HUES48 (cell line): Measurements from ENCODE around the gene TTLL5.

Source experiments
- H3K27ac ChIP-seq: one replicate; pipeline ENCODE4 v1.7.0; 2013; ENCODE audit warnings: low read depth, low read length, inconsistent platforms
- H3K27me3 ChIP-seq: 2 replicates; pipeline ENCODE4 v1.6.1; 2013; ENCODE audit warnings: mild to moderate bottlenecking, low read length; ENCODE audit not compliant: control insufficient read depth, insufficient read depth
- H3K36me3 ChIP-seq: 2 replicates; pipeline ENCODE4 v1.6.1; 2013; ENCODE audit warnings: low read length; ENCODE audit not compliant: control insufficient read depth, insufficient read depth
- H3K4me1 ChIP-seq: 2 replicates; pipeline ENCODE4 v1.6.1; 2013; ENCODE audit warnings: mild to moderate bottlenecking, low read length; ENCODE audit not compliant: control insufficient read depth, insufficient read depth
- H3K4me3 ChIP-seq: 2 replicates; pipeline ENCODE4 v1.5.1; 2013; ENCODE audit warnings: mild to moderate bottlenecking, low read depth, low read length
- H3K9ac ChIP-seq: 2 replicates; pipeline ENCODE4 v1.6.1; 2013; ENCODE audit warnings: mild to moderate bottlenecking, low read depth, low read length, moderate library complexity
- H3K9me3 ChIP-seq: 2 replicates; pipeline ENCODE4 v1.6.1; 2013; ENCODE audit warnings: low read length; ENCODE audit not compliant: control insufficient read depth, insufficient read depth

TTLL5 gene

DNA sequence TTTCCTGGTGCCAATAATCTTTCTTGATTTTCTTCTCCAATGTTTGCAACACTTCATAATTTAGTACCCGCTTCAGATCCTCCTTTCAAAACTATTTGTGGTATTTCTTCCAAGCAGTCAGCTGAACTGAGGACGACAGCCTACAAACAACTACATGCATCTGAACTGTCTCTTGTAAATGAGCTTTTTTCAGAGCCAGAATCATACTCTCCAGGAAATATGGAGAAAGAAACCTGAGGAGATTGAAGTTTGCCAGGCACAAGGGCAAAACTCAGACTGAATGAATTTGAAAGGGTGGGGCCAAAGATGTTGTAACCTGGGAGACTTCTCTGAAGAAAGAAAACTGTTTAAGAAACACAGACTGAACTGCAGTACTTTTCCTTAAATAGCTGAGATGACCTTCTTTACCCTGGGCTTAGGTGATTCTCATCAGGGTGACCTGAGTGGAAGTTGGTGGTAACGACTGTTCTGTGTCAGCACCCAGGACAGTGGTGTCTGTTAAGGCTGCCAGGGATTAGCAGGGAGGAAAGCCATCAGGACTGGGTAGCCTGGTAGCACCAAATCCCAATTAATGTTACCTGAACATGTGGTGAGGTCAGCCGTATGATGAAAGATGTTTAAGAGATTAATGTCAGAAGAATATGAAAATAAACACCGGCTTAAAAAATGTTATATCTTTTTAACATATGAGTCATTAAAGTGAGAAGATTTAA is 225.7 kb downstream of the TTLL5 start:
- Histone ChIP-seq H3K27ac (no peak overlapping the region), H3K4me1 (peaks cover 17% of the 10 kb centered on the region), H3K9me3 (no peaks in the 10 kb centered on the region), H3K4me3 (no peak overlapping the region), H3K36me3 (peaks cover 5% of the 10 kb centered on the region), H3K9ac (no peak overlapping the region), H3K27me3 (no peaks in the 10 kb centered on the region)

DNA sequence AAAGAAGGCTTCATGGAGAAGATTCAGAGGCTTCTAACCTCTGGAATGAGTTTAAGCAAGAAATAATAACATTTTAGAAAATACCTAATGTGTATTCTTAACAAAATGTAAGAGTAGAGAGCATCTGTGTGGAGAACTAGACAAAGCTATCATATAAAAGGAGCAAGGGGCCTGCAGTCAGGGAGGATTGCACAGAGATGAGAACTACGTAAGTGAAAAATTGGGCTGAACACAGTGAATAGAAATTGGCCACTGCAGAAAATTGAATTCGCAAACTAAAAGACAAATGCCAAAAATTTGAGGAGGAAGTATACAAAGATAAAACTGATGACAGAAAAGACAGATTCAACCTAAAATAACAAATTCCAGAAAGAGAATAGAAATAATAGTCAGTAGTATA is 227.9 kb downstream of the TTLL5 start:
- Histone ChIP-seq H3K27me3 (no peaks in the 10 kb centered on the region), H3K4me1 (no peaks in the 10 kb centered on the region), H3K27ac (no peak overlapping the region), H3K9ac (no peak overlapping the region), H3K4me3 (no peak overlapping the region), H3K9me3 (no peaks in the 10 kb centered on the region), H3K36me3 (no peaks in the 10 kb centered on the region; the same call in 1 of the 2 replicates)

DNA sequence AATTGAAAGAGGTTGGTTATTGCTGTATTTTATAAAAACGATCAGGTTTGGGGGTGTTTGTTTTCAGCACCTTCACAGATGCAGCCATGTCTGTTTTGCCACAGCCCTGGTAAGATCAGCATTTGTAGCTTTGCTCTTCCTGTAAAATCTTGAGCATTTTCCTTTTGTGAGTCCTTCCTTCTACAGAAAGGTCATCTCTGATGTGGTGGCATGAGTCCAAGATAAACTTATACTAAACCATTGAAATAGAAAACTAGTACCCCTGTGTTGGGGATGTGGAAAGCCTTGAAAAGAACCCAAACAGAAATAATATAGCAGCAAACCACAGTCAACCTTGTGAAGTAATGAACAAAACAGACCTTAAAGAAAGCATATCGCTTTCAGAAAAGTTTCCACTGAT is 235.3 kb downstream of the TTLL5 start:
- Histone ChIP-seq H3K9ac (no peak overlapping the region), H3K9me3 (no peaks in the 10 kb centered on the region), H3K4me3 (no peak overlapping the region), H3K27ac (no peak overlapping the region), H3K4me1 (no peaks in the 10 kb centered on the region), H3K36me3 (no peaks in the 10 kb centered on the region), H3K27me3 (no peaks in the 10 kb centered on the region)

DNA sequence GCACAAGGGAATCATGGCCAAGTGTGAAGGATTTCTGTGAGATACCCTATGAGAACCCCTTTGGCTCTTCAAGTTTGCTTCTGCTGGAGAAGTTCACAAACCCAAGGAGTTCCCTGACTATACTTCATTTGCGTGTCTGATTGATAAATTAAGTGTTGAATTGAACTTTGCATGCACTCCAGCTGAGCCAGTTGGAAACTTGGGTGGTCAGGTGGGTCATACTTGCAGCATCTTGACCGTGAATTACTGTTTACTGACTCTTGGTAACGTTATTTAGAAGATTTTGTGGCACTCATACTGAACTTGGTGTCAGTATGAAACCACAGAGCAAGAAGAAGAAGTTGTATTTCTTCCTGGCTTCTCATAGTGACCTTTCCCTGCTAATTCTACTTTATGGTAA is 243.3 kb downstream of the TTLL5 start:
- H3K4me1 ChIP-seq = no peaks in the 10 kb centered on the region
- no peak overlapping the region for H3K27ac ChIP-seq
- H3K27me3 ChIP-seq = no peaks in the 10 kb centered on the region
- H3K36me3 ChIP-seq = 0 out of 2 replicates have a peak, but pooled peaks cover 7% of the 10 kb centered on the region
- H3K9me3 ChIP-seq = no peaks in the 10 kb centered on the region
- no peak overlapping the region for H3K9ac ChIP-seq
- H3K4me3 ChIP-seq = no peak overlapping the region

DNA sequence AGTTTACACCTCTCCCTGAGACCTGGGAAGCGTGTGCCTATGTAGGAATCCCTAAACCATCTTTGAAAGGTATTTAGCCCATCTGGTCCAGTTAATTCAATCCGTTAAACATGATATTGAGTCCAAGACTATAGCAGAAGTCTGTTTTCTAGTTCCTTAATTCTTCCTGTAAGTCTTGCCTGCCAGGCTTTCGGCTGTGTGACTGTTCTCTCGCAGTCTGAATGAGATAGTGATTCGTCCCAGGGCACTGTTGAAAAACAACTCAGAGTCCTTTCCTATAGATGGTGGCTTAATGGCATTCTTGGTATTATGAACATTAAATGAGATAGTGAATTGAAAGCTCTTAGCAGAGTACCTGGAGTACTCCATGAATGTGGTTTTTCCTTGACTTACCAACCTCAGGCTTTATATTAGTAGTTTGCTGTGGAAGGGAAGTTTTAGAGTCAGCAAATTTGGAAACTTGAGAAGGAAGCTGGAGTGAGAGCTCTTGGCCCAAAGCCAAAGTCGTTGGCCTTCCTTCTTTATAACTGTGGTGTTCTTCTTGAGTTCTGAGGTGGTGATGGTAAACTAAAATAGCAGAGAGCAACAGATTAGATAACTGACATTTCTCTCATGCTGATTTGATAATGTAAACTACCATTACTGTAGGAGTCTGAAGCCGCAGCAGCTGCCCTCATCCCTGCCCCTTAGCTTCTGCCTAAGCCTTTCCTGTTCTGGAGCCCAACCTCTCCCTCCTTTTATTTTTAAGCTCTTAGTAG is 244.3 kb downstream of the TTLL5 start:
- H3K4me3 ChIP-seq = no peak overlapping the region
- no peak overlapping the region for H3K9ac ChIP-seq
- no peaks in the 10 kb centered on the region for H3K27me3 ChIP-seq
- H3K36me3 ChIP-seq = 0 out of 2 replicates have a peak, but pooled peaks cover 7% of the 10 kb centered on the region
- H3K9me3 ChIP-seq = no peaks in the 10 kb centered on the region
- H3K27ac ChIP-seq = no peak overlapping the region
- H3K4me1 ChIP-seq = peaks cover 3% of the 10 kb centered on the region; the same call in 1 of the 2 replicates

- Histone ChIP-seq H3K9me3 (no peaks in the 10 kb centered on the region), H3K4me1 (peaks cover 6% of the 10 kb centered on the region; the same call in 1 of the 2 replicates), H3K4me3 (no peak overlapping the region), H3K36me3 (0 out of 2 replicates have a peak, but pooled peaks cover 7% of the 10 kb centered on the region), H3K27me3 (no peaks in the 10 kb centered on the region), H3K9ac (no peak overlapping the region), H3K27ac (no peak overlapping the region)
These were observed 245.2 kb downstream of the TTLL5 start for GRCh38 chr14:75906228-75906627.

DNA sequence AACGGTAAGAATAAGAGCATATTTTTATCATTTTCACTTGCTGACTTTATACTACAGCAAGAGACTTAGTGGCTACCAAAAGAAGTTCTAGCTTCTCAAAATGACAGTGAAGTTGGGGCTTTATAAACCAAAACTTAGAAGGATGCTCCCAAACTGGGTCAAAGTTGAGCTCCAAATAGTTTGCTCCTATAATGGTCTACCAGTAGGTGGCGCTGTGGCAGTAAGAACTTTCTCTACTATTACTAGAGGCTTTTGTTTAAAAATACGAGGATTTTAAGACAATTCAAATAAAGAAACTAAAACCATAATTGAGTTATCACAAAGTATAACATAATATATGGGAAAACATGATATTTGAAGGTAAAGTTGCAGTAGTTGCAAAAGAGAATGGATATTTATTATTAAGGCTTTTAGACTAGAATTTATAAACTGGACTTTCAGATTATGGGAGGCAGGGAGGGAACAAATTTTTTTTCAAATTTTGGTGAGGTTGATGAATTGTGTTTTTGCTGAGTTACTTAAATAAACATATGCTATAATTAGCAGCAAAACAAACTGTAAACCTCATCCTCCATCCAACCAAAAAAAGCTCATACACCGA is 245.7 kb downstream of the TTLL5 start:
- no peak overlapping the region for H3K27ac ChIP-seq
- H3K4me3 ChIP-seq = no peak overlapping the region
- H3K9me3 ChIP-seq = no peaks in the 10 kb centered on the region
- no peaks in the 10 kb centered on the region for H3K27me3 ChIP-seq
- peaks cover 12% of the 10 kb centered on the region for H3K4me1 ChIP-seq
- 0 out of 2 replicates have a peak, but pooled peaks cover 7% of the 10 kb centered on the region for H3K36me3 ChIP-seq
- no peak overlapping the region for H3K9ac ChIP-seq

- H3K27ac ChIP-seq = no peak overlapping the region
- no peaks in the 10 kb centered on the region for H3K27me3 ChIP-seq
- H3K9ac ChIP-seq = no peak overlapping the region
- H3K4me1 ChIP-seq = peaks cover 17% of the 10 kb centered on the region
- no peak overlapping the region for H3K4me3 ChIP-seq
- no peaks in the 10 kb centered on the region for H3K9me3 ChIP-seq
- H3K36me3 ChIP-seq = no peaks in the 10 kb centered on the region; the same call in 1 of the 2 replicates
These were observed 246.8 kb downstream of the TTLL5 start for GRCh38 chr14:75907756-75908359.

- H3K27me3 ChIP-seq = no peaks in the 10 kb centered on the region
- no peak overlapping the region for H3K4me3 ChIP-seq
These were observed 248.6 kb downstream of the TTLL5 start for GRCh38 chr14:75909630-75910029.

GRCh38 chr14:75910048-75910447 is 249.0 kb downstream of the TTLL5 start:
- peaks cover 17% of the 10 kb centered on the region for H3K4me1 ChIP-seq

More at GRCh38 chr14:75909630-75910029, 248.6 kb downstream of the TTLL5 start:
- Histone ChIP-seq H3K9ac (no peak overlapping the region), H3K27ac (no peak overlapping the region), H3K9me3 (no peaks in the 10 kb centered on the region), H3K36me3 (no peaks in the 10 kb centered on the region; the same call in 1 of the 2 replicates), H3K4me1 (peaks cover 17% of the 10 kb centered on the region)

More at GRCh38 chr14:75910048-75910447, 249.0 kb downstream of the TTLL5 start:
- Histone ChIP-seq H3K9ac (no peak overlapping the region), H3K36me3 (no peaks in the 10 kb centered on the region; the same call in 1 of the 2 replicates), H3K9me3 (no peaks in the 10 kb centered on the region), H3K27ac (no peak overlapping the region), H3K4me3 (no peak overlapping the region), H3K27me3 (no peaks in the 10 kb centered on the region)
